Measurements from ENCODE around the gene TGM6. TPM values are rescaled to one million over a fixed set of nuclear protein-coding genes. Genes with fewer than 3 reads are reported as not detected.
A peak's percentile ranks its signal among the peaks of the same experiment; 100 is the strongest.

The TGM6 gene
- total RNA-seq, 1 experiment from 2014 or later = not detected

GRCh38 chr20:2430538-2430937 is 49.8 kb downstream of the TGM6 start:
- Histone ChIP-seq H3K9me3 (replicated peaks) (no peaks in the 10 kb centered on the region), H3K4me3 (no peak overlapping the region), H3K27me3 (no peaks in the 10 kb centered on the region), H3K4me1 (no peaks in the 10 kb centered on the region), H3K27ac (no peak overlapping the region), H3K36me3 (no peaks in the 10 kb centered on the region)
- DNase-seq = no peak

GRCh38 chr20:2431185-2431584 is 50.5 kb downstream of the TGM6 start:
- no peak for DNase-seq
- Histone ChIP-seq H3K36me3 (no peaks in the 10 kb centered on the region), H3K9me3 (replicated peaks) (no peaks in the 10 kb centered on the region), H3K27me3 (no peaks in the 10 kb centered on the region), H3K4me3 (no peak overlapping the region), H3K4me1 (no peaks in the 10 kb centered on the region), H3K27ac (no peak overlapping the region)

GRCh38 chr20:2446845-2447244 is 66.1 kb downstream of the TGM6 start:
- Histone ChIP-seq H3K27ac (no peak overlapping the region), H3K9me3 (replicated peaks) (no peaks in the 10 kb centered on the region), H3K4me1 (no peaks in the 10 kb centered on the region), H3K4me3 (no peak overlapping the region), H3K27me3 (no peaks in the 10 kb centered on the region), H3K36me3 (no peaks in the 10 kb centered on the region)
- no peak for DNase-seq

GRCh38 chr20:2449386-2449785 is 68.7 kb downstream of the TGM6 start:
- H3K4me1 ChIP-seq = no peaks in the 10 kb centered on the region
- H3K27me3 ChIP-seq = no peaks in the 10 kb centered on the region
- H3K27ac ChIP-seq = no peak overlapping the region
- H3K36me3 ChIP-seq = no peaks in the 10 kb centered on the region
- H3K4me3 ChIP-seq = no peak overlapping the region
- no peaks in the 10 kb centered on the region for H3K9me3 ChIP-seq (replicated peaks)
- no peak for DNase-seq

- Histone ChIP-seq H3K36me3 (no peaks in the 10 kb centered on the region), H3K4me1 (no peaks in the 10 kb centered on the region), H3K9me3 (replicated peaks) (no peaks in the 10 kb centered on the region), H3K4me3 (no peak overlapping the region), H3K27ac (no peak overlapping the region), H3K27me3 (no peaks in the 10 kb centered on the region)
- no peak for DNase-seq
These were observed 70.7 kb downstream of the TGM6 start for GRCh38 chr20:2451422-2451821.

- H3K9me3 ChIP-seq (replicated peaks) = no peaks in the 10 kb centered on the region
- H3K4me3 ChIP-seq = no peak overlapping the region
- H3K4me1 ChIP-seq = no peaks in the 10 kb centered on the region
- no peak overlapping the region for H3K27ac ChIP-seq
- no peaks in the 10 kb centered on the region for H3K27me3 ChIP-seq
- H3K36me3 ChIP-seq = no peaks in the 10 kb centered on the region
- peak; percentile 72 to 83 for DNase-seq
These were observed 71.4 kb downstream of the TGM6 start for GRCh38 chr20:2451939-2452732.

GRCh38 chr20:2453792-2454191 is 73.1 kb downstream of the TGM6 start:
- Histone ChIP-seq H3K36me3 (peaks cover 6% of the 10 kb centered on the region), H3K9me3 (replicated peaks) (no peaks in the 10 kb centered on the region), H3K27me3 (no peaks in the 10 kb centered on the region), H3K4me1 (no peaks in the 10 kb centered on the region), H3K27ac (no peak overlapping the region), H3K4me3 (no peak overlapping the region)
- DNase-seq = no peak

- Histone ChIP-seq H3K27ac (no peak overlapping the region), H3K27me3 (no peaks in the 10 kb centered on the region), H3K36me3 (peaks cover 27% of the 10 kb centered on the region), H3K4me1 (no peaks in the 10 kb centered on the region), H3K4me3 (no peak overlapping the region), H3K9me3 (replicated peaks) (no peaks in the 10 kb centered on the region)
- DNase-seq = no peak
These were observed 75.2 kb downstream of the TGM6 start for GRCh38 chr20:2455771-2456497.

GRCh38 chr20:2458919-2459499 is 78.3 kb downstream of the TGM6 start:
- H3K4me3 ChIP-seq = no peak overlapping the region

GRCh38 chr20:2459981-2460751 is 79.5 kb downstream of the TGM6 start:
- Histone ChIP-seq H3K27me3 (no peaks in the 10 kb centered on the region), H3K9me3 (replicated peaks) (no peaks in the 10 kb centered on the region), H3K36me3 (peaks cover 69% of the 10 kb centered on the region), H3K27ac (no peak overlapping the region), H3K4me1 (no peaks in the 10 kb centered on the region), H3K4me3 (no peak overlapping the region)
- no peak for DNase-seq

More at GRCh38 chr20:2458919-2459499, 78.3 kb downstream of the TGM6 start:
- H3K9me3 ChIP-seq (replicated peaks) = no peaks in the 10 kb centered on the region
- no peak overlapping the region for H3K27ac ChIP-seq
- DNase-seq = no peak
- H3K36me3 ChIP-seq = peaks cover 58% of the 10 kb centered on the region
- no peaks in the 10 kb centered on the region for H3K27me3 ChIP-seq
- H3K4me1 ChIP-seq = no peaks in the 10 kb centered on the region

GRCh38 chr20:2460752-2461424 is 80.2 kb downstream of the TGM6 start:
- no peak for DNase-seq

GRCh38 chr20:2462484-2462883 is 81.8 kb downstream of the TGM6 start:
- Histone ChIP-seq H3K9me3 (replicated peaks) (no peaks in the 10 kb centered on the region), H3K36me3 (peaks cover 88% of the 10 kb centered on the region), H3K4me1 (no peaks in the 10 kb centered on the region), H3K27me3 (no peaks in the 10 kb centered on the region), H3K4me3 (no peak overlapping the region), H3K27ac (no peak overlapping the region)
- no peak for DNase-seq

More at GRCh38 chr20:2460752-2461424, 80.2 kb downstream of the TGM6 start:
- no peak overlapping the region for H3K4me3 ChIP-seq
- H3K27me3 ChIP-seq = no peaks in the 10 kb centered on the region
- H3K27ac ChIP-seq = no peak overlapping the region
- no peaks in the 10 kb centered on the region for H3K4me1 ChIP-seq
- peaks cover 75% of the 10 kb centered on the region for H3K36me3 ChIP-seq
- H3K9me3 ChIP-seq (replicated peaks) = no peaks in the 10 kb centered on the region

- DNase-seq = no peak
- peaks cover under 1% of the 10 kb centered on the region; the same call in 1 of the 2 replicates for H3K4me1 ChIP-seq
- H3K36me3 ChIP-seq = peaks cover 98% of the 10 kb centered on the region
- no peaks in the 10 kb centered on the region for H3K27me3 ChIP-seq
- H3K27ac ChIP-seq = no peak overlapping the region
- no peaks in the 10 kb centered on the region for H3K9me3 ChIP-seq (replicated peaks)
- no peak overlapping the region for H3K4me3 ChIP-seq
These were observed 83.1 kb downstream of the TGM6 start for GRCh38 chr20:2463616-2464365.

GRCh38 chr20:2465100-2465499 is 84.4 kb downstream of the TGM6 start:
- Histone ChIP-seq H3K4me1 (peaks cover 3% of the 10 kb centered on the region; the same call in 1 of the 2 replicates), H3K9me3 (replicated peaks) (no peaks in the 10 kb centered on the region), H3K27me3 (no peaks in the 10 kb centered on the region), H3K4me3 (no peak overlapping the region), H3K27ac (no peak overlapping the region), H3K36me3 (peaks cover 94% of the 10 kb centered on the region)
- DNase-seq = no peak

All from SJCRH30 (cell line).